Measurements from ENCODE around the gene RNU6-9. TPM values are rescaled to one million over a fixed set of nuclear protein-coding genes. Genes with fewer than 3 reads are reported as not detected.

RNU6-9 gene
- total and polyA plus RNA-seq, 2 of the 13 experiments (the other 11 are each of a cell fraction or from before 2014, with no cell fraction given): under 0.01 TPM; not detected in 1

DNA sequence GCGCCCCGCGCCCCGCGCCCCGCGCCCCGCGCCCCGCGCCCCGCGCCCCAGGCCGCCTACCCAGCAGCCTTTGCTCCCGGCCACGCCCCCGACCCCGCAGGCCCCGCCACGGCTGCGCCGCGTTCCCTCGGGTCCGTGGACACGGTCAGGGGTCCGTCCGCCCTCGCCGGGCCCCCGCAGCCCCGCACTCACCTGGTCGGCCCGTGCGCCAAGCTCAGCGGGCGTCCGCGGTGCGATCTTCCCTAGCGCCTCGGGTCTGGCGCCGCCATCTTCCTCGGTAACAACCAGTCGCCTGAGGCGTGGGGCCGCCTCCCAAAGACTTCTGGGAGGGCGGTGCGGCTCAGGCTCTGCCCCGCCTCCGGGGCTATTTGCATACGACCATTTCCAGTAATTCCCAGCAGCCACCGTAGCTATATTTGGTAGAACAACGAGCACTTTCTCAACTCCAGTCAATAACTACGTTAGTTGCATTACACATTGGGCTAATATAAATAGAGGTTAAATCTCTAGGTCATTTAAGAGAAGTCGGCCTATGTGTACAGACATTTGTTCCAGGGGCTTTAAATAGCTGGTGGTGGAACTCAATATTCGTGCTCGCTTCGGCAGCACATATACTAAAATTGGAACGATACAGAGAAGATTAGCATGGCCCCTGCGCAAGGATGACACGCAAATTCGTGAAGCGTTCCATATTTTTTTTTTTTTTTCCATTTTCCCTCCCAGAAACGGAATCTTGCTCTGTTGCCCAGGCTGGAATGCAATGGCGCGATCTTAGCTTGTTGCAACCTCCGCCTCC is at the start of gene RNU6-9, which contains the start of gene MED16 (continued):
- TF ChIP-seq NKX3-1 (CRISPR knock-in tag; IDR thresholded peaks at IDR 0.05): 0 out of 2 replicates have a peak, but pooled peaks have one; percentile 58
- TF ChIP-seq, protein P1, sequence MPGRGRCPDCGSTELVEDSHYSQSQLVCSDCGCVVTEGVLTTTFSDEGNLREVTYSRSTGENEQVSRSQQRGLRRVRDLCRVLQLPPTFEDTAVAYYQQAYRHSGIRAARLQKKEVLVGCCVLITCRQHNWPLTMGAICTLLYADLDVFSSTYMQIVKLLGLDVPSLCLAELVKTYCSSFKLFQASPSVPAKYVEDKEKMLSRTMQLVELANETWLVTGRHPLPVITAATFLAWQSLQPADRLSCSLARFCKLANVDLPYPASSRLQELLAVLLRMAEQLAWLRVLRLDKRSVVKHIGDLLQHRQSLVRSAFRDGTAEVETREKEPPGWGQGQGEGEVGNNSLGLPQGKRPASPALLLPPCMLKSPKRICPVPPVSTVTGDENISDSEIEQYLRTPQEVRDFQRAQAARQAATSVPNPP (CRISPR knock-in tag; IDR thresholded peaks at IDR 0.05): peak; percentile 100
- TF ChIP-seq, protein P2, sequence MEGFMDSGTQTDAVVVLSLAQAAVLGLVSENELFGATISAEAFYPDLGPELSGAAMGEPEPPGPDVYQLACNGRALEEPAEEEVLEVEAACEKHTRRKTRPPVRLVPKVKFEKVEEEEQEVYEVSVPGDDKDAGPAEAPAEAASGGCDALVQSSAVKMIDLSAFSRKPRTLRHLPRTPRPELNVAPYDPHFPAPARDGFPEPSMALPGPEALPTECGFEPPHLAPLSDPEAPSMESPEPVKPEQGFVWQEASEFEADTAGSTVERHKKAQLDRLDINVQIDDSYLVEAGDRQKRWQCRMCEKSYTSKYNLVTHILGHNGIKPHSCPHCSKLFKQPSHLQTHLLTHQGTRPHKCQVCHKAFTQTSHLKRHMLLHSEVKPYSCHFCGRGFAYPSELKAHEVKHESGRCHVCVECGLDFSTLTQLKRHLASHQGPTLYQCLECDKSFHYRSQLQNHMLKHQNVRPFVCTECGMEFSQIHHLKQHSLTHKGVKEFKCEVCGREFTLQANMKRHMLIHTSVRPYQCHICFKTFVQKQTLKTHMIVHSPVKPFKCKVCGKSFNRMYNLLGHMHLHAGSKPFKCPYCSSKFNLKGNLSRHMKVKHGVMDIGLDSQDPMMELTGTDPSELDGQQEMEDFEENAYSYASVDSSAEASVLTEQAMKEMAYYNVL (CRISPR knock-in tag; IDR thresholded peaks at IDR 0.05; ENCODE audit: borderline replicate concordance): no peak
- TF ChIP-seq ZNF777 (CRISPR knock-in tag; IDR thresholded peaks at IDR 0.05): no peak
- peak; percentile 83 for TF ChIP-seq CREB1 (IDR thresholded peaks at IDR 0.05)
- peak; percentile 67 for TF ChIP-seq CREB1 (CRISPR knock-in tag; IDR thresholded peaks at IDR 0.05)
- TF ChIP-seq, protein P3, sequence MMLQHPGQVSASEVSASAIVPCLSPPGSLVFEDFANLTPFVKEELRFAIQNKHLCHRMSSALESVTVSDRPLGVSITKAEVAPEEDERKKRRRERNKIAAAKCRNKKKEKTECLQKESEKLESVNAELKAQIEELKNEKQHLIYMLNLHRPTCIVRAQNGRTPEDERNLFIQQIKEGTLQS (CRISPR knock-in tag; IDR thresholded peaks at IDR 0.05): peak; percentile 29; the same call in 1 of the 2 replicates
- TF ChIP-seq KDM3A (CRISPR knock-in tag; IDR thresholded peaks at IDR 0.05; ENCODE audit: low read depth): no peak
- TF ChIP-seq SAP130 (CRISPR knock-in tag; IDR thresholded peaks at IDR 0.05; ENCODE audit: low read depth): peak; percentile 75
- peak; percentile 72; the same call in 1 of the 2 replicates for TF ChIP-seq ZNF569 (CRISPR knock-in tag; IDR thresholded peaks at IDR 0.05; ENCODE audit: borderline replicate concordance)
- TF ChIP-seq CREM (IDR thresholded peaks at IDR 0.05): peak; percentile 66
- TF ChIP-seq CREM (CRISPR knock-in tag; IDR thresholded peaks at IDR 0.05): no peak
- TF ChIP-seq TBX2 (CRISPR knock-in tag; IDR thresholded peaks at IDR 0.05; ENCODE audit: borderline replicate concordance): peak; percentile 25; the same call in 1 of the 2 replicates
- TF ChIP-seq, protein P4, sequence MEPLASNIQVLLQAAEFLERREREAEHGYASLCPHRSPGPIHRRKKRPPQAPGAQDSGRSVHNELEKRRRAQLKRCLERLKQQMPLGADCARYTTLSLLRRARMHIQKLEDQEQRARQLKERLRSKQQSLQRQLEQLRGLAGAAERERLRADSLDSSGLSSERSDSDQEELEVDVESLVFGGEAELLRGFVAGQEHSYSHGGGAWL (CRISPR knock-in tag; IDR thresholded peaks at IDR 0.05): peak; percentile 67; the same call in 1 of the 2 replicates
- peak; percentile 59 for TF ChIP-seq RAD21 (CRISPR knock-in tag; IDR thresholded peaks at IDR 0.05)
- 0 out of 2 replicates have a peak, but pooled peaks have one; percentile 39 for TF ChIP-seq ZNF615 (CRISPR knock-in tag; IDR thresholded peaks at IDR 0.05; ENCODE audit: borderline replicate concordance)
- TF ChIP-seq ZNF329 (CRISPR knock-in tag; IDR thresholded peaks at IDR 0.05; ENCODE audit: low read depth): peak; percentile 6; the same call in 1 of the 2 replicates
- TF ChIP-seq, protein P5, sequence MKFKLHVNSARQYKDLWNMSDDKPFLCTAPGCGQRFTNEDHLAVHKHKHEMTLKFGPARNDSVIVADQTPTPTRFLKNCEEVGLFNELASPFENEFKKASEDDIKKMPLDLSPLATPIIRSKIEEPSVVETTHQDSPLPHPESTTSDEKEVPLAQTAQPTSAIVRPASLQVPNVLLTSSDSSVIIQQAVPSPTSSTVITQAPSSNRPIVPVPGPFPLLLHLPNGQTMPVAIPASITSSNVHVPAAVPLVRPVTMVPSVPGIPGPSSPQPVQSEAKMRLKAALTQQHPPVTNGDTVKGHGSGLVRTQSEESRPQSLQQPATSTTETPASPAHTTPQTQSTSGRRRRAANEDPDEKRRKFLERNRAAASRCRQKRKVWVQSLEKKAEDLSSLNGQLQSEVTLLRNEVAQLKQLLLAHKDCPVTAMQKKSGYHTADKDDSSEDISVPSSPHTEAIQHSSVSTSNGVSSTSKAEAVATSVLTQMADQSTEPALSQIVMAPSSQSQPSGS (CRISPR knock-in tag; IDR thresholded peaks at IDR 0.05): 0 out of 2 replicates have a peak, but pooled peaks have one; percentile 65
- peak; percentile 65; the same call in 1 of the 2 replicates for TF ChIP-seq ZNF501 (CRISPR knock-in tag; IDR thresholded peaks at IDR 0.05)
- TF ChIP-seq, protein P6, sequence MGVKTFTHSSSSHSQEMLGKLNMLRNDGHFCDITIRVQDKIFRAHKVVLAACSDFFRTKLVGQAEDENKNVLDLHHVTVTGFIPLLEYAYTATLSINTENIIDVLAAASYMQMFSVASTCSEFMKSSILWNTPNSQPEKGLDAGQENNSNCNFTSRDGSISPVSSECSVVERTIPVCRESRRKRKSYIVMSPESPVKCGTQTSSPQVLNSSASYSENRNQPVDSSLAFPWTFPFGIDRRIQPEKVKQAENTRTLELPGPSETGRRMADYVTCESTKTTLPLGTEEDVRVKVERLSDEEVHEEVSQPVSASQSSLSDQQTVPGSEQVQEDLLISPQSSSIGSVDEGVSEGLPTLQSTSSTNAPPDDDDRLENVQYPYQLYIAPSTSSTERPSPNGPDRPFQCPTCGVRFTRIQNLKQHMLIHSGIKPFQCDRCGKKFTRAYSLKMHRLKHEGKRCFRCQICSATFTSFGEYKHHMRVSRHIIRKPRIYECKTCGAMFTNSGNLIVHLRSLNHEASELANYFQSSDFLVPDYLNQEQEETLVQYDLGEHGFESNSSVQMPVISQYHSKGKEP (CRISPR knock-in tag; IDR thresholded peaks at IDR 0.05): no peak
- TF ChIP-seq MBNL3 (CRISPR knock-in tag; conservative IDR thresholded peaks at IDR 0.05): no peak
- TF ChIP-seq MED8 (CRISPR knock-in tag; IDR thresholded peaks at IDR 0.05; ENCODE audit: insufficient replicate concordance): no peak
- TF ChIP-seq TBL1XR1 (IDR thresholded peaks at IDR 0.05; ENCODE audit: borderline replicate concordance, low read length, partially characterized antibody): peak; percentile 37

All from HepG2 (cell line).